Activated naive CD4-positive, alpha-beta T cell treated with Interleukin-2 at 50 U/mL for 16 hours (primary cell): Measurements from ENCODE around the gene SLC6A1.

Experiments
- DNase-seq: peaks from one replicate; pipeline ENCODE4 v3.0.0-alpha.2; 2020

SLC6A1 gene

GRCh38 chr3:10972072-10972782 lies 20.3 kb upstream of the SLC6A1 start:
- no peak for DNase-seq

GRCh38 chr3:10973046-10973595 lies 19.4 kb upstream of the SLC6A1 start:
- DNase-seq, result no peak

- DNase-seq, result no peak
Observed at GRCh38 chr3:10974131-10974530, 18.4 kb upstream of the SLC6A1 start.

GRCh38 chr3:10974746-10975375 lies 17.7 kb upstream of the SLC6A1 start:
- no peak for DNase-seq

- DNase-seq, result no peak
Observed at GRCh38 chr3:10975695-10976234, 16.8 kb upstream of the SLC6A1 start.

GRCh38 chr3:10976770-10977169 lies 15.8 kb upstream of the SLC6A1 start:
- no peak for DNase-seq

- DNase-seq, result no peak
Observed at GRCh38 chr3:10977892-10978510, 14.5 kb upstream of the SLC6A1 start.

- DNase-seq, result no peak
Observed at GRCh38 chr3:10978956-10979355, 13.6 kb upstream of the SLC6A1 start.

GRCh38 chr3:10980312-10980711 lies 12.2 kb upstream of the SLC6A1 start:
- no peak for DNase-seq

GRCh38 chr3:10981031-10981430 lies 11.5 kb upstream of the SLC6A1 start:
- no peak for DNase-seq

- DNase-seq, result no peak
Observed at GRCh38 chr3:10981961-10982360, 10.6 kb upstream of the SLC6A1 start.

- no peak for DNase-seq
Observed at GRCh38 chr3:10982782-10983181, 9.8 kb upstream of the SLC6A1 start.

GRCh38 chr3:10983219-10983916 lies 9.2 kb upstream of the SLC6A1 start:
- peak; percentile 3 for DNase-seq

GRCh38 chr3:10984371-10984896 lies 8.1 kb upstream of the SLC6A1 start:
- no peak for DNase-seq

GRCh38 chr3:10985181-10985580 lies 7.4 kb upstream of the SLC6A1 start:
- no peak for DNase-seq

GRCh38 chr3:10986592-10986991 lies 6.0 kb upstream of the SLC6A1 start:
- no peak for DNase-seq

- no peak for DNase-seq
Observed at GRCh38 chr3:10988001-10988665, 4.4 kb upstream of the SLC6A1 start.

GRCh38 chr3:10988991-10989484 lies 3.5 kb upstream of the SLC6A1 start:
- no peak for DNase-seq

- DNase-seq, result no peak
Observed at GRCh38 chr3:10992943-10993728, 588 bp downstream of the SLC6A1 start.

- DNase-seq, result no peak
Observed at GRCh38 chr3:10993729-10994065, 1.1 kb downstream of the SLC6A1 start.

- DNase-seq, result no peak
Observed at GRCh38 chr3:10994306-10994705, 1.8 kb downstream of the SLC6A1 start.
